Limb (tissue), 2 donors: Measurements from ENCODE around the gene CNIH3.
"Not testable (repeated sequence)": the region's sequence is repeated elsewhere in the genome, so short reads cannot be mapped to it uniquely, and the experiment has no call there.

Source experiments
- DNase-seq, 2 donors: peaks; one replicate each; pipeline ENCODE4 v3.0.0-alpha.2; 2016; ENCODE audit errors: extremely low spot score in 2 of 2

CNIH3 gene

GRCh38 chr1:224615861-224616755 is at the start of gene CNIH3:
CNIH3 (plus strand) TSS chr1:224616317; CDS start chr1:224617175, 858 bp downstream.
- DNase-seq, result peak; percentile 40 to 73

GRCh38 chr1:224566492-224566891 is 49.6 kb upstream of the CNIH3 start:
- not testable (repeated sequence) for DNase-seq

GRCh38 chr1:224569276-224569675 is 46.8 kb upstream of the CNIH3 start:
- DNase-seq, result no peak

- not testable (repeated sequence) for DNase-seq
Observed at GRCh38 chr1:224571975-224572374, 44.1 kb upstream of the CNIH3 start.

- no peak for DNase-seq
Observed at GRCh38 chr1:224579526-224579925, 36.6 kb upstream of the CNIH3 start.

- no peak for DNase-seq
Observed at GRCh38 chr1:224580006-224580405, 36.1 kb upstream of the CNIH3 start.

GRCh38 chr1:224582041-224582440 is 34.1 kb upstream of the CNIH3 start:
- DNase-seq, result no peak

- DNase-seq, result no peak
Observed at GRCh38 chr1:224583774-224584173, 32.3 kb upstream of the CNIH3 start.

GRCh38 chr1:224585051-224585450 is 31.1 kb upstream of the CNIH3 start:
- no peak for DNase-seq

- no peak for DNase-seq
Observed at GRCh38 chr1:224587051-224587450, 29.1 kb upstream of the CNIH3 start.

GRCh38 chr1:224588515-224588914 is 27.6 kb upstream of the CNIH3 start:
- no peak for DNase-seq

GRCh38 chr1:224589006-224589405 is 27.1 kb upstream of the CNIH3 start:
- no peak for DNase-seq

- DNase-seq, result no peak
Observed at GRCh38 chr1:224591326-224591725, 24.8 kb upstream of the CNIH3 start.

- peak; percentile 15 to 52 for DNase-seq
Observed at GRCh38 chr1:224592636-224593582, 23.2 kb upstream of the CNIH3 start.

- DNase-seq, result no peak
Observed at GRCh38 chr1:224594360-224594759, 21.8 kb upstream of the CNIH3 start.

GRCh38 chr1:224594851-224595250 is 21.3 kb upstream of the CNIH3 start:
- no peak for DNase-seq

- DNase-seq, result no peak
Observed at GRCh38 chr1:224605482-224606181, 10.5 kb upstream of the CNIH3 start.

GRCh38 chr1:224607188-224608148 is 8.6 kb upstream of the CNIH3 start:
- no peak for DNase-seq

GRCh38 chr1:224609333-224609732 is 6.8 kb upstream of the CNIH3 start:
- DNase-seq, result no peak

GRCh38 chr1:224612246-224612645 is 3.9 kb upstream of the CNIH3 start:
- no peak for DNase-seq
